Progenitor cell of endocrine pancreas (in vitro differentiated cells): Measurements from ENCODE around the gene WDR47. TPM values are rescaled to one million over a fixed set of nuclear protein-coding genes. Genes with fewer than 3 reads are reported as not detected.
"Not testable (repeated sequence)": the region's sequence is repeated elsewhere in the genome, so short reads cannot be mapped to it uniquely, and the experiment has no call there.

Experiments
- DNase-seq: peaks from one replicate; pipeline ENCODE4 v3.0.0; 2021; ENCODE audit warnings: low spot score; ENCODE audit not compliant: unreplicated experiment
- H3K27ac Mint-ChIP-seq: 2 replicates; pipeline ENCODE4 v1.8.0; 2021; ENCODE audit warnings: mild to moderate bottlenecking, moderate library complexity, mixed read lengths
- H3K27me3 Mint-ChIP-seq: 2 replicates; pipeline ENCODE4 v1.8.0; 2021; ENCODE audit warnings: mixed read lengths
- H3K36me3 Mint-ChIP-seq: 2 replicates; pipeline ENCODE4 v1.8.0; 2022; ENCODE audit warnings: mixed read lengths; ENCODE audit not compliant: insufficient read depth
- H3K4me1 Mint-ChIP-seq: 2 replicates; pipeline ENCODE4 v1.8.0; 2021; ENCODE audit warnings: low read depth, mixed read lengths
- H3K4me3 Mint-ChIP-seq: 2 replicates; pipeline ENCODE4 v1.8.0; 2021; ENCODE audit warnings: low read depth, mild to moderate bottlenecking, moderate library complexity, mixed read lengths
- H3K9me3 Mint-ChIP-seq: 2 replicates; pipeline ENCODE4 v1.8.0; 2021; ENCODE audit warnings: low read depth, mixed read lengths
- total RNA-seq: library from RNA; stranded (reverse); gene quantifications from 2 replicates; pipeline ENCODE4 v1.2.1, GENCODE V29; 2021
- TF ChIP-seq, protein P1 (sequence below): fragments of 200-600 bp; sonication (generic); IDR thresholded peaks from one replicate; pipeline ENCODE4 v1.5.0; 2021; ENCODE audit warnings: antibody characterized with exemption, mild to moderate bottlenecking; ENCODE audit not compliant: unreplicated experiment

The WDR47 gene
- total RNA-seq, 1 donor from 2014 or later, result 12.2 TPM

DNA sequence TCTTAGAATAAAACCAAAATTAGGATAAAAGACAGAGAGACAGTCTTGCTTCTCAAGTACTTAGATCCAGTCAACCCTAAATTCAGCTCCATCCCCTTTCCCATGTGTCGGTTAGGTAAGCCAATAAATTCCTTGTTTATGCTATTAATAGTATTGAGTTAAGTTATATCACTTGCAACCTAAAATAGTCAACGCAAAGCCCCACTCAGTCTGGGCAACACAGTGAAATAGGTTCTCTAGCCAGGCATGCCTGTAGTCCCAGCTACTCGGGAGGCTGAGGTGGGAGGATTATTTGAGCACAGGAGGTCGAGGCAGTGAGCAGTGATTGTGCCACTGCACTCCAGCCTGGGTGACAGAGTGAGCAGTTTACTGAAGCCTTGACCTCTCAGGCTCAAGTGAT, 19.3 kb upstream of the WDR47 start:
- H3K36me3 Mint-ChIP-seq, result peaks cover 4% of the 10 kb centered on the region
- H3K27me3 Mint-ChIP-seq, result no peaks in the 10 kb centered on the region
- DNase-seq, result no peak
- no peak overlapping the region for H3K27ac Mint-ChIP-seq
- TF ChIP-seq, protein P1, sequence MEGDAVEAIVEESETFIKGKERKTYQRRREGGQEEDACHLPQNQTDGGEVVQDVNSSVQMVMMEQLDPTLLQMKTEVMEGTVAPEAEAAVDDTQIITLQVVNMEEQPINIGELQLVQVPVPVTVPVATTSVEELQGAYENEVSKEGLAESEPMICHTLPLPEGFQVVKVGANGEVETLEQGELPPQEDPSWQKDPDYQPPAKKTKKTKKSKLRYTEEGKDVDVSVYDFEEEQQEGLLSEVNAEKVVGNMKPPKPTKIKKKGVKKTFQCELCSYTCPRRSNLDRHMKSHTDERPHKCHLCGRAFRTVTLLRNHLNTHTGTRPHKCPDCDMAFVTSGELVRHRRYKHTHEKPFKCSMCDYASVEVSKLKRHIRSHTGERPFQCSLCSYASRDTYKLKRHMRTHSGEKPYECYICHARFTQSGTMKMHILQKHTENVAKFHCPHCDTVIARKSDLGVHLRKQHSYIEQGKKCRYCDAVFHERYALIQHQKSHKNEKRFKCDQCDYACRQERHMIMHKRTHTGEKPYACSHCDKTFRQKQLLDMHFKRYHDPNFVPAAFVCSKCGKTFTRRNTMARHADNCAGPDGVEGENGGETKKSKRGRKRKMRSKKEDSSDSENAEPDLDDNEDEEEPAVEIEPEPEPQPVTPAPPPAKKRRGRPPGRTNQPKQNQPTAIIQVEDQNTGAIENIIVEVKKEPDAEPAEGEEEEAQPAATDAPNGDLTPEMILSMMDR, result no peak
- no peak overlapping the region for H3K4me3 Mint-ChIP-seq
- no peaks in the 10 kb centered on the region for H3K9me3 Mint-ChIP-seq
- no peaks in the 10 kb centered on the region for H3K4me1 Mint-ChIP-seq

DNA sequence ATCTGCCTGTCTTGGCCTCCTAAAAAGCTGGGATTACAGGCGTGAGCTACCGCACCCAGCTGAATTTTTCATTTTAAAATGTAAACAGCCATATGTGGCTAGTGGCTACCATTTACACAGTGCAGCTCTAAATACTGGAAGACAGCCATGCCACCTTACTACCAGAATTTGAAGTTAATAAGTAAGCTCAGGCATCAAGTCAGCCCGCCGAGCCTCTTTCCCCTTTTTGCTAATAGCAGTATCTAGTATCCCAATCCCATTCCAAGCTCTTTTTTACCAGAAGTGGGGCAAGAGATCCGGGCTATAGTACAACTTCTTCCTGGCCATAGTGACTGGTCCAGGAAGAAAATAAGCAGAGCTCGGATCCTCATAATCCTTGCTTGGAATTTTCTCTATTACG, 18.8 kb upstream of the WDR47 start:
- no peak overlapping the region for H3K4me3 Mint-ChIP-seq
- DNase-seq, result no peak
- peak overlapping the region; percentile 33 for H3K27ac Mint-ChIP-seq
- H3K9me3 Mint-ChIP-seq, result no peaks in the 10 kb centered on the region
- TF ChIP-seq, protein P1, result no peak
- H3K4me1 Mint-ChIP-seq, result no peaks in the 10 kb centered on the region
- H3K36me3 Mint-ChIP-seq, result peaks cover 4% of the 10 kb centered on the region
- no peaks in the 10 kb centered on the region for H3K27me3 Mint-ChIP-seq

DNA sequence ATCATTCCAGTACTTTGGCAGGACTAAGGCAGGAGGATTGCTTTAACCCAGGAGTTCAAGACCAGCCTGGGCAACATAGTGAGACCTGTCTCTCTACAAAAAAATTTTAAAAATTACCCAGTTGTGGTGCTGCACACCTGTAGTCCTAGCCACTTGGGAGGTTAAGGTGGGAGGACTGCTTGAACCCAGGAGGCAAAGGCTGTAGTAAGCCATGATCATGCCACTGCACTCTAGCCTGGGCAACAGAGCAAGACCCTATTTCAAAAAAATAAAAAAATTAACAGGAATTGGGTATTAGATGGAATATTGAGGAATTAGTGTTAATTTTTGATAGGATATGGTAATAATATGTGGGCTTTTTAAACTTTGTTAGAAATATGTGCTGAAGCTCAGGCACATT, 17.1 kb upstream of the WDR47 start:
- no peaks in the 10 kb centered on the region for H3K4me1 Mint-ChIP-seq
- no peaks in the 10 kb centered on the region for H3K9me3 Mint-ChIP-seq
- TF ChIP-seq, protein P1, result no peak
- no peak overlapping the region for H3K27ac Mint-ChIP-seq
- DNase-seq, result no peak
- H3K27me3 Mint-ChIP-seq, result no peaks in the 10 kb centered on the region
- no peak overlapping the region for H3K4me3 Mint-ChIP-seq
- no peaks in the 10 kb centered on the region for H3K36me3 Mint-ChIP-seq

DNA sequence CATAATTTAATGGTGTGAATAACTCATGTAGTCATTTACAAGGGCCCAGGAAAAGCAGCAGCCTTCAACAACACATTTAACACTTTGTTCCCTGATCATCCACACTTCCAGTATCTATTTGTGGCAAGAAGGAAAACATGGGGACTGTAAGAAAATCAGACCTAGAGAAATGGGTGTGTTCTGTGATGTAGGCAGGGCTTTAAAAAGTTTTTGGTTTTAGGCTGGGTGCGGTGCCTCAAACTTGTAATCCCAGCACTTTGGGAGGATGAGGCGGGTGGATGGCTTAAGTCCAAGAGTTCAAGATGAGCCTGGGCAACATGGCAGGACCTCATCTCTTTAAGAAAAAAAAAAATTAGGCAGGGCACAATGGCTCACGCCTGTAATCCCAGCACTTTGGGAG, 14.2 kb upstream of the WDR47 start:
- no peak overlapping the region for H3K4me3 Mint-ChIP-seq
- TF ChIP-seq, protein P1, result no peak
- H3K9me3 Mint-ChIP-seq, result no peaks in the 10 kb centered on the region
- H3K4me1 Mint-ChIP-seq, result no peaks in the 10 kb centered on the region
- no peaks in the 10 kb centered on the region for H3K36me3 Mint-ChIP-seq
- no peak overlapping the region for H3K27ac Mint-ChIP-seq
- no peak for DNase-seq
- H3K27me3 Mint-ChIP-seq, result no peaks in the 10 kb centered on the region

DNA sequence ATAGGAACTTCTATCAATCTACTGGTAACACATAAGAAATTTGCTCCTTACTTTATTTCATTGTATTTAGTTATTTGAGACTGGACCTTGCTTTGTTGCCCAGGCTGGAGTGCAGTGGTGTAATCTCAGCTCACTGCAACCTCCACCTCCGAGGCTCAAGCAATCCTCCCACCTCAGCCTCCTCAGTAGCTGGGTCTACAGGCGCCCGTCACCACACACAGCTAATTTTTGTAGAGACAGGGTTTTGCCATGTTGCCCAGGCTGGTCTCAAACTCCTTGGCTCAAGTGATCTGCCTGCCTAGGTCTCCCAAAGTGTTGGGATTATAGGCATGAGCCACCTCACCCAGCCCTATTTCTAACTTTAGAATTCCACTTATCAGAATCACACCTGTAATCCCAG, 10.2 kb upstream of the WDR47 start:
- H3K4me3 Mint-ChIP-seq, H3K27ac Mint-ChIP-seq, H3K4me1 Mint-ChIP-seq, H3K36me3 Mint-ChIP-seq, H3K27me3 Mint-ChIP-seq, DNase-seq, H3K9me3 Mint-ChIP-seq: not testable (repeated sequence)

DNA sequence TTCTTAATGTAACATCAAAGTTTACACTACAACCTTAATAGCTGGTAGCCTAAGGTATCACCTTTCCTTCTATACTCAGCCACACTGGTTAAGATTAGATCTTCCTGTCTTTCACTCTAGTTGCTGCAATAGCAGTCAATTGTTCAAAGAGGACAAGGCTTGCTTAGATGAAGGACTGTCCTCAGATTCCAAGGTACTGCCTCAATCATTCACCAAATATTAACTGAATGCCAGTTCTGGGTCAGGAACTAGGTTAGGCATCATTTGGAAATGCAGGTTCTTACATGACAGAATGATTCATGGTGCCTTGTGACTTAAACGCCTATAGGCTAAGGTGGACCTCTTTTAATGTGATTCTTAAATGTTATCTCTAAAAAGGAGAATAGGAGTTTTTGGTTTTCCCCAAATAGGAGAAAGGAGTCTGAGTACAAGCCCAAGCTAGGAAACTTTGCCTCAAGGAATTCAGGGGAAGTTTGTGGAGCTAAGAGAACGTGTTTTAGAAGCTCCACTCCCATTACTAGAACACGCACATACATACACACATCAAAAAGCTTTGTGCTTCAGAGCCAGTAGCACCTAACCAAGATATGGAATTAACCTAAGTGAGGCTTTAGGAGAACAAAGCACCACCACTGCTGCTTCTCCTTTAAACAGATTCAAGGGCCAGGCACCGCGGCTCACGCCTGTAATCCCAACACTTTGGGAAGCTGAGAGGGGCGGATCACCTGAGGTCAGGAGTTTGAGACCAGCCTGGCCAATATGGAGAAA, 8.5 kb upstream of the WDR47 start:
- DNase-seq, result no peak
- Mint-ChIP-seq H3K9me3 (no peaks in the 10 kb centered on the region), H3K36me3 (no peaks in the 10 kb centered on the region), H3K4me3 (no peak overlapping the region), H3K27me3 (peaks cover 3% of the 10 kb centered on the region), H3K4me1 (no peaks in the 10 kb centered on the region), H3K27ac (no peak overlapping the region)
- TF ChIP-seq, protein P1, result no peak
